H1 (cell line): ENCODE data around the gene TFCP2L1. TPM values are rescaled to one million over a fixed set of nuclear protein-coding genes. Genes with fewer than 3 reads are reported as not detected.

Source experiments
- CTCF ChIA-PET: fragments of 300-600 bp; sonication (Branson Sonifier 250); formaldehyde crosslinking; loops from one replicate; lab custom pipeline; 2021; ENCODE audit not compliant: partially characterized antibody; lab: Charles Lee
- POLR2A ChIA-PET: fragments of 300-600 bp; sonication (Branson Sonifier 250); formaldehyde crosslinking; loops from one replicate; lab custom pipeline; 2021; ENCODE audit warnings: inconsistent platforms; ENCODE audit not compliant: partially characterized antibody; lab: Charles Lee
- DNase-seq, 2 experiments: peaks; one replicate each; pipeline versions ENCODE4 v3.0.0 to v3.0.0-alpha.2; 2010 to 2022; ENCODE audit warnings: low spot score in 2 of 2, low read depth in 1 of 2, mixed read lengths in 1 of 2
- FAIRE-seq: peaks from 2 replicates; lab custom pipeline; 2011; peaks lifted over from hg19 to GRCh38; lab: Jason Lieb, UNC
- H2AFZ ChIP-seq: 2 replicates; pipeline ENCODE4 v1.8.1; 2012; ENCODE audit warnings: low read length, inconsistent platforms
- H2AK5ac ChIP-seq: 2 replicates; pipeline ENCODE4 v1.6.1; 2013; ENCODE audit warnings: low read depth, low read length
- H2BK120ac ChIP-seq: replicated peaks from 2 replicates; pipeline ENCODE3; 2013; ENCODE audit warnings: low read depth, low read length, inconsistent platforms
- H2BK12ac ChIP-seq: 2 replicates; pipeline ENCODE4 v1.6.1; 2013; ENCODE audit warnings: low read depth, low read length
- H2BK15ac ChIP-seq: 2 replicates; pipeline ENCODE4 v1.6.1; 2013; ENCODE audit warnings: low read length
- H2BK20ac ChIP-seq: 2 replicates; pipeline ENCODE4 v1.6.1; 2013; ENCODE audit warnings: low read length
- H2BK5ac ChIP-seq: 2 replicates; pipeline ENCODE4 v1.6.1; 2013; ENCODE audit warnings: low read depth, low read length
- H3K14ac ChIP-seq: 2 replicates; pipeline ENCODE4 v1.6.1; 2013; ENCODE audit warnings: inconsistent platforms; ENCODE audit not compliant: insufficient read length
- H3K18ac ChIP-seq: 2 replicates; pipeline ENCODE4 v1.6.1; 2013; ENCODE audit warnings: low read length; ENCODE audit errors: extremely low read depth
- H3K23ac ChIP-seq: 2 replicates; pipeline ENCODE4 v1.6.1; 2013; ENCODE audit warnings: inconsistent platforms; ENCODE audit not compliant: insufficient read length
- H3K23me2 ChIP-seq: 2 replicates; pipeline ENCODE4 v1.6.1; 2013; ENCODE audit warnings: low read depth, low read length
- H3K27ac ChIP-seq: 2 replicates; pipeline ENCODE4 v1.6.1; 2011; ENCODE audit warnings: low read depth, low read length, inconsistent platforms
- H3K27me3 ChIP-seq, 4 experiments: replicated peaks in 1 of 4; 1 replicate in 1 of 4; 2 replicates in 3 of 4; pipeline versions ENCODE4 v1.6.1 to v1.8.1; 2011 to 2013; ENCODE audit warnings: low read length in 3 of 4, mild to moderate bottlenecking in 3 of 4, inconsistent platforms in 2 of 4, mixed read lengths in 2 of 4, moderate library complexity in 1 of 4; ENCODE audit not compliant: control insufficient read depth in 3 of 4, insufficient read depth in 3 of 4; ENCODE audit errors: extremely low read depth in 1 of 4
- H3K36me3 ChIP-seq, 4 experiments: 2 replicates each; pipeline versions ENCODE4 v1.6.1 to v1.8.1; 2011 to 2013; ENCODE audit warnings: mild to moderate bottlenecking in 4 of 4, low read length in 3 of 4, moderate library complexity in 2 of 4, control low read depth in 1 of 4, inconsistent platforms in 1 of 4; ENCODE audit not compliant: insufficient read depth in 4 of 4, control insufficient read depth in 2 of 4
- H3K4ac ChIP-seq: replicated peaks from 2 replicates; pipeline ENCODE3; 2013; ENCODE audit warnings: low read length, low read depth, mixed read lengths, inconsistent platforms; ENCODE audit not compliant: insufficient read length
- H3K4me1 ChIP-seq, 4 experiments: replicated peaks in 1 of 4; 1 replicate in 1 of 4; 2 replicates in 3 of 4; pipeline versions ENCODE4 v1.6.1 to v1.8.1; 2011 to 2013; ENCODE audit warnings: low read length in 3 of 4, inconsistent platforms in 2 of 4, mixed read lengths in 1 of 4; ENCODE audit not compliant: insufficient read depth in 4 of 4, control insufficient read depth in 3 of 4
- H3K4me2 ChIP-seq, 2 experiments: 2 replicates each; pipeline versions ENCODE4 v1.6.1 to v1.8.1; 2011 to 2013; ENCODE audit warnings: low read depth in 2 of 2, low read length in 2 of 2, control low read depth in 1 of 2, inconsistent platforms in 1 of 2, mild to moderate bottlenecking in 1 of 2; ENCODE audit not compliant: insufficient read depth in 1 of 2
- H3K4me3 ChIP-seq, 4 experiments: fragments of 200-600, 300-600 bp in 1 of 4; sonication (generic), shearing (Covaris generic), sonication (Bioruptor Twin) in 1 of 4; 2 replicates each; pipeline versions ENCODE4 v1.5.1 to v1.8.1; 2011 to 2016; ENCODE audit warnings: low read length in 4 of 4, low read depth in 3 of 4, control low read depth in 2 of 4, inconsistent platforms in 2 of 4, mild to moderate bottlenecking in 2 of 4, mixed read lengths in 1 of 4, moderate library complexity in 1 of 4; ENCODE audit not compliant: insufficient read depth in 2 of 4; ENCODE audit errors: extremely low read depth in 1 of 4
- H3K56ac ChIP-seq: replicated peaks from 2 replicates; pipeline ENCODE3; 2013; ENCODE audit warnings: low read depth, mild to moderate bottlenecking, mixed read lengths, low read length, inconsistent platforms; ENCODE audit not compliant: insufficient read length
- H3K79me1 ChIP-seq: 2 replicates; pipeline ENCODE4 v1.6.1; 2013; ENCODE audit warnings: low read depth, low read length, control low read depth
- H3K79me2 ChIP-seq, 2 experiments: 2 replicates each; pipeline versions ENCODE4 v1.6.1 to v1.8.1; 2012 to 2013; ENCODE audit warnings: low read length in 2 of 2, mild to moderate bottlenecking in 2 of 2, inconsistent platforms in 1 of 2; ENCODE audit not compliant: insufficient read depth in 2 of 2, control insufficient read depth in 1 of 2
- H3K9ac ChIP-seq, 4 experiments: replicated peaks in 1 of 4; 1 replicate in 1 of 4; 2 replicates in 3 of 4; pipeline versions ENCODE4 v1.6.1 to v1.8.1; 2011 to 2013; ENCODE audit warnings: low read depth in 3 of 4, low read length in 3 of 4, control low read depth in 2 of 4, mild to moderate bottlenecking in 2 of 4, moderate library complexity in 2 of 4, inconsistent platforms in 1 of 4; ENCODE audit errors: extremely low read depth in 1 of 4
- H3K9me3 ChIP-seq, 2 experiments: 2 replicates each; pipeline versions ENCODE4 v1.6.1 to v1.8.1; 2012 to 2013; ENCODE audit warnings: mild to moderate bottlenecking in 2 of 2, moderate library complexity in 2 of 2, control low read depth in 1 of 2, inconsistent platforms in 1 of 2, low read depth in 1 of 2, low read length in 1 of 2, mixed read lengths in 1 of 2; ENCODE audit not compliant: insufficient read depth in 2 of 2
- H4K20me1 ChIP-seq, 2 experiments: replicated peaks in 1 of 2; 2 replicates each; pipeline versions ENCODE3 to v1.8.1; 2011 to 2013; ENCODE audit warnings: inconsistent platforms in 2 of 2, low read length in 2 of 2, mild to moderate bottlenecking in 1 of 2; ENCODE audit not compliant: insufficient read depth in 2 of 2, control insufficient read depth in 1 of 2
- H4K5ac ChIP-seq: 2 replicates; pipeline ENCODE4 v1.6.1; 2013; ENCODE audit warnings: low read length, low read depth, mixed read lengths, inconsistent platforms; ENCODE audit not compliant: insufficient read length
- H4K8ac ChIP-seq: 2 replicates; pipeline ENCODE4 v1.8.0; 2013; ENCODE audit warnings: mild to moderate bottlenecking, moderate library complexity, low read length, inconsistent platforms; ENCODE audit not compliant: insufficient read depth; ENCODE audit errors: extremely low read depth
- H4K91ac ChIP-seq: replicated peaks from 2 replicates; pipeline ENCODE3; 2013; ENCODE audit warnings: low read length, mixed read lengths, inconsistent platforms; ENCODE audit not compliant: insufficient read length
- BCL11A ChIP-seq, 2 experiments: IDR thresholded peaks; one replicate each; pipeline ENCODE4 v1.6.1; 2011; ENCODE audit warnings: low read depth in 2 of 2, low read length in 2 of 2, mild to moderate bottlenecking in 2 of 2
- BRCA1 ChIP-seq: IDR thresholded peaks from 2 replicates; pipeline ENCODE4 v1.6.1; 2012; ENCODE audit warnings: low read depth, low read length, improper control_type of control experiment
- CBX5 ChIP-seq: fragments of 300-800, 300-1000 bp; sonication (generic); IDR thresholded peaks from 2 replicates; pipeline ENCODE4 v1.7.1; 2016; ENCODE audit warnings: antibody characterized with exemption, low read length, low read depth
- GTF2F1 ChIP-seq: IDR thresholded peaks from 2 replicates; pipeline ENCODE4 v1.6.1; 2012; ENCODE audit warnings: low read depth, low read length, improper control_type of control experiment, borderline replicate concordance
- SP2 ChIP-seq: IDR thresholded peaks from 2 replicates; pipeline ENCODE4 v1.6.1; 2012; ENCODE audit warnings: mild to moderate bottlenecking, low read length, inconsistent platforms
- TCF12 ChIP-seq: IDR thresholded peaks from 2 replicates; pipeline ENCODE4 v1.6.1; 2011; ENCODE audit warnings: low read depth, mild to moderate bottlenecking, low read length
- WGBS, 2 experiments: shearing (Covaris generic) in 1 of 2; methylation state at CpG; one replicate each; pipeline versions ENCODE4 v1.1.6 to v1.1.7; 2013 to 2015; ENCODE audit warnings: low lambda C conversion rate in 2 of 2, mixed read lengths in 2 of 2, inconsistent platforms in 1 of 2, low coverage in 1 of 2, missing lambda C conversion rate in 1 of 2; ENCODE audit not compliant: insufficient replicate concordance in 2 of 2, insufficient coverage in 1 of 2, insufficient read length in 1 of 2; ENCODE audit errors: extremely low coverage in 1 of 2, missing lambda C conversion rate in 1 of 2; 5-methylcytosine and 5-hydroxymethylcytosine counted together
- polyA plus RNA-seq, 7 experiments: library from polyadenylated mRNA; depleted of rRNA in 3 of 7; stranded (reverse) in 5 of 7; unstranded in 2 of 7; fragments of >200 nt in 5 of 7; fragments of 200-250 nt in 2 of 7; gene quantifications; 1 replicate in 5 of 7; 2 replicates in 1 of 7; 4 replicates in 1 of 7; pipeline versions ENCODE4 v1.2.1 to v1.2.3, GENCODE V29; 2011 to 2013; ENCODE audit warnings: missing spikeins in 2 of 7, mixed read lengths in 2 of 7
- total RNA-seq: library from RNA; stranded (reverse); fragmentation: NEBNext Ultra II Directional; extraction: Animal tissue kit (Norgen Biotek cat#: 25700); gene quantifications from 2 replicates; pipeline ENCODE4 v1.2.1, GENCODE V29; 2021
- TF ChIP-seq, protein P1 (sequence below): IDR thresholded peaks from 2 replicates; pipeline ENCODE4 v1.6.1; 2011; ENCODE audit warnings: low read length, improper control_type of control experiment

Gene TFCP2L1
- total and polyA plus RNA-seq, 2 of the 8 experiments (the other 6 are each of a cell fraction or from before 2014, with no cell fraction given), result 1.5 to 3.8 TPM

DNA sequence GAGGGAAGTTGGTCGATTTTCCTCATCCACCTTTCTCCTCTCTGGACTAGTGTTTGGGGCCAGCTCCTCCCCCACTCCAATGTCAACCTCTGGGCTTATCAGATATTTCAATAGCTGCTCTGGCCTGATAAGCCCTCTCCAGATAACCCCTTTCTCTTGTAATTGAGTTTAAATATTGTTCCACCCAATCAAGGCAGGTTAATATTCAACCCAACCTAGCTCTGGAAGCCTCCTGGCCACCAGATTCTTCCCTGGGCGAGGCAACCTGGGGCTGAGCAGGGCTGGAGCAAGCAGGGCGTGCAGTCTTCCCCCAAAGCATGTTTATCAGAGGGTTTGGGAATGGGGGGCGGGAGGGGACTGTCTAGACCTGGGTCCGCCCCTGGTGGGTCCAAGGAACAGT is 73.8 kb downstream of the TFCP2L1 start:
- H3K36me3 ChIP-seq, result no peaks in the 10 kb centered on the region
- H3K14ac ChIP-seq, result no peak overlapping the region
- H3K4me2 ChIP-seq, result no peak overlapping the region
- no peaks in the 10 kb centered on the region; the same call in 1 of the 2 replicates for H3K23me2 ChIP-seq
- H2AK5ac ChIP-seq, result no peak overlapping the region
- H3K4me3 ChIP-seq, result no peak overlapping the region
- no peak for TF ChIP-seq BRCA1
- TF ChIP-seq, protein P1, sequence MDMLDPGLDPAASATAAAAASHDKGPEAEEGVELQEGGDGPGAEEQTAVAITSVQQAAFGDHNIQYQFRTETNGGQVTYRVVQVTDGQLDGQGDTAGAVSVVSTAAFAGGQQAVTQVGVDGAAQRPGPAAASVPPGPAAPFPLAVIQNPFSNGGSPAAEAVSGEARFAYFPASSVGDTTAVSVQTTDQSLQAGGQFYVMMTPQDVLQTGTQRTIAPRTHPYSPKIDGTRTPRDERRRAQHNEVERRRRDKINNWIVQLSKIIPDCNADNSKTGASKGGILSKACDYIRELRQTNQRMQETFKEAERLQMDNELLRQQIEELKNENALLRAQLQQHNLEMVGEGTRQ, result no peak
- TF ChIP-seq SP2, result no peak
- TF ChIP-seq BCL11A (IDR thresholded peaks at IDR 0.05; ENCODE audit: low read depth in 2 of 2, low read length in 2 of 2), result no peak
- TF ChIP-seq CBX5, result no peak
- no peak for TF ChIP-seq GTF2F1
- TF ChIP-seq TCF12, result no peak
- no peaks in the 10 kb centered on the region for H3K9me3 ChIP-seq
- H2BK20ac ChIP-seq, result no peak overlapping the region
- no peak overlapping the region for H2BK5ac ChIP-seq
- H4K91ac ChIP-seq, result no peak overlapping the region
- no peak overlapping the region for H3K56ac ChIP-seq
- no peak for FAIRE-seq
- no peak overlapping the region for H4K5ac ChIP-seq
- no peak overlapping the region for H3K23ac ChIP-seq
- no peak overlapping the region for H4K8ac ChIP-seq
- POLR2A ChIA-PET, result no interaction called here
- H4K20me1 ChIP-seq, result no peaks in the 10 kb centered on the region
- H2BK15ac ChIP-seq, result no peak overlapping the region
- no peak overlapping the region for H2BK120ac ChIP-seq
- no peak overlapping the region for H3K27ac ChIP-seq
- no peaks in the 10 kb centered on the region for H3K79me2 ChIP-seq
- H3K4me1 ChIP-seq, result peaks cover 0 to 7% (median 0%) of the 10 kb centered on the region in 4 experiments; a peak in 2 of 7 replicates
- no peaks in the 10 kb centered on the region for H3K27me3 ChIP-seq
- no peaks in the 10 kb centered on the region for H3K79me1 ChIP-seq
- no peak overlapping the region for H3K9ac ChIP-seq
- H3K18ac ChIP-seq, result no peak overlapping the region
- H3K4ac ChIP-seq, result no peak overlapping the region
- no peak overlapping the region for H2AFZ ChIP-seq
- no peak for DNase-seq
- H2BK12ac ChIP-seq, result no peak overlapping the region
- WGBS, 2 experiments, result 82% methylated on average over 5 of the region's 5 CpGs; no CpG with 5 or more reads in 1 of the 2 experiments
- CTCF ChIA-PET, result interaction anchor here (0.8 to 1.4 kb wide), 3 partner anchors 72 to 143 kb away, joined by 3 to 4 read pairs (median 3); no protein-coding TSS in a partner anchor
